AG08395 (cell line): ENCODE results near the gene ELMO1.
"Not testable (repeated sequence)": the region's sequence is repeated elsewhere in the genome, so short reads cannot be mapped to it uniquely, and the experiment has no call there.

Experiments used
- DNase-seq: peaks from one replicate; pipeline ENCODE4 v3.0.0; 2012; ENCODE audit warnings: mixed read lengths, low spot score

ELMO1 gene

GRCh38 chr7:37186753-37187152 is 261.9 kb downstream of the ELMO1 start:
- no peak for DNase-seq

GRCh38 chr7:37181550-37181932 is 267.1 kb downstream of the ELMO1 start:
- DNase-seq, result no peak

GRCh38 chr7:37180828-37181549 is 267.7 kb downstream of the ELMO1 start:
- no peak for DNase-seq

- no peak for DNase-seq
Observed at GRCh38 chr7:37176079-37176478, 272.6 kb downstream of the ELMO1 start.

- DNase-seq, result no peak
Observed at GRCh38 chr7:37174460-37174859, 274.2 kb downstream of the ELMO1 start.

GRCh38 chr7:37173670-37174069 is 275.0 kb downstream of the ELMO1 start:
- no peak for DNase-seq

- no peak for DNase-seq
Observed at GRCh38 chr7:37162106-37162505, 286.6 kb downstream of the ELMO1 start.

GRCh38 chr7:37160656-37161055 is 288.0 kb downstream of the ELMO1 start:
- no peak for DNase-seq

GRCh38 chr7:37153376-37153775 is 295.3 kb downstream of the ELMO1 start:
- no peak for DNase-seq

GRCh38 chr7:37151741-37152413 is 296.8 kb downstream of the ELMO1 start:
- DNase-seq, result no peak

- DNase-seq, result no peak
Observed at GRCh38 chr7:37150856-37151255, 297.8 kb downstream of the ELMO1 start.

GRCh38 chr7:37150180-37150579 is 298.5 kb downstream of the ELMO1 start:
- DNase-seq, result no peak

GRCh38 chr7:37149773-37150124 is 298.9 kb downstream of the ELMO1 start:
- no peak for DNase-seq

GRCh38 chr7:37149051-37149772 is 299.5 kb downstream of the ELMO1 start:
- no peak for DNase-seq

GRCh38 chr7:37145682-37146081 is 303.0 kb downstream of the ELMO1 start:
- DNase-seq, result no peak

GRCh38 chr7:37144423-37144822 is 304.2 kb downstream of the ELMO1 start:
- no peak for DNase-seq

GRCh38 chr7:37142958-37143357 is 305.7 kb downstream of the ELMO1 start:
- DNase-seq, result no peak

GRCh38 chr7:37141742-37142141 is 306.9 kb downstream of the ELMO1 start:
- no peak for DNase-seq

GRCh38 chr7:37133902-37134301 is 314.8 kb downstream of the ELMO1 start:
- DNase-seq, result not testable (repeated sequence)

GRCh38 chr7:37131855-37132254 is 316.8 kb downstream of the ELMO1 start:
- no peak for DNase-seq

GRCh38 chr7:37129035-37129425 is 319.6 kb downstream of the ELMO1 start:
- no peak for DNase-seq

- DNase-seq, result no peak
Observed at GRCh38 chr7:37128327-37129034, 320.2 kb downstream of the ELMO1 start.
